ENCODE results near the gene L3MBTL4.

DNA sequence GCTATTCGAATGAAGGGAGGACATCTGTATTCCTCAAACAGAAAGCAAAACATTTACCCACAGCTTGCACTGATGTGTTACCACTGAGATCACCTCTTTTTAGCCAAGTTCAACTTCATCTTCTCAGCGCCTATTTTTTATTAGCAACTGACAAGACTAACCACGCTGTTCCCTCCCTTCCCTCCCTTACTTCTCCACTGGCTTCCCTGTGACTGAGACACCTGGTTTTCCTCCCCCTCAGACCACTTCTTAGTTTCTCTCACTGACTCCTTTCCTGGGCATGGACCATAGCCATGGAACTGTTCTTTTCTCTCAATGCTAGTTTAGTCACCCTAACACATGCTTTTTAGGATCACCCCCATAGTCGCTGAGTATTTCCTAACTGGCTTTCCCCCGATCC, 3.3 kb downstream of the L3MBTL4 start:
- TF ChIP-seq, protein P1, sequence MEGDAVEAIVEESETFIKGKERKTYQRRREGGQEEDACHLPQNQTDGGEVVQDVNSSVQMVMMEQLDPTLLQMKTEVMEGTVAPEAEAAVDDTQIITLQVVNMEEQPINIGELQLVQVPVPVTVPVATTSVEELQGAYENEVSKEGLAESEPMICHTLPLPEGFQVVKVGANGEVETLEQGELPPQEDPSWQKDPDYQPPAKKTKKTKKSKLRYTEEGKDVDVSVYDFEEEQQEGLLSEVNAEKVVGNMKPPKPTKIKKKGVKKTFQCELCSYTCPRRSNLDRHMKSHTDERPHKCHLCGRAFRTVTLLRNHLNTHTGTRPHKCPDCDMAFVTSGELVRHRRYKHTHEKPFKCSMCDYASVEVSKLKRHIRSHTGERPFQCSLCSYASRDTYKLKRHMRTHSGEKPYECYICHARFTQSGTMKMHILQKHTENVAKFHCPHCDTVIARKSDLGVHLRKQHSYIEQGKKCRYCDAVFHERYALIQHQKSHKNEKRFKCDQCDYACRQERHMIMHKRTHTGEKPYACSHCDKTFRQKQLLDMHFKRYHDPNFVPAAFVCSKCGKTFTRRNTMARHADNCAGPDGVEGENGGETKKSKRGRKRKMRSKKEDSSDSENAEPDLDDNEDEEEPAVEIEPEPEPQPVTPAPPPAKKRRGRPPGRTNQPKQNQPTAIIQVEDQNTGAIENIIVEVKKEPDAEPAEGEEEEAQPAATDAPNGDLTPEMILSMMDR (IDR thresholded peaks at IDR 0.05): no peak
- no peak for TF ChIP-seq POLR2A (IDR thresholded peaks at IDR 0.05)

Data from esophagus squamous epithelium (tissue), 4 donors.